ENCODE results near the gene NOD1. TPM values are rescaled to one million over a fixed set of nuclear protein-coding genes. Genes with fewer than 3 reads are reported as not detected.

Gene NOD1
- total and polyA plus RNA-seq, 2 of the 13 experiments (the other 11 are each of a cell fraction or from before 2014, with no cell fraction given): 1.7 to 2.9 TPM

- peak; percentile 57; the same call in 1 of the 2 replicates for TF ChIP-seq ZNF510 (CRISPR knock-in tag; IDR thresholded peaks at IDR 0.05; ENCODE audit: low read depth)
- no peak for TF ChIP-seq DR1 (CRISPR knock-in tag; IDR thresholded peaks at IDR 0.05)
- TF ChIP-seq, protein P1, sequence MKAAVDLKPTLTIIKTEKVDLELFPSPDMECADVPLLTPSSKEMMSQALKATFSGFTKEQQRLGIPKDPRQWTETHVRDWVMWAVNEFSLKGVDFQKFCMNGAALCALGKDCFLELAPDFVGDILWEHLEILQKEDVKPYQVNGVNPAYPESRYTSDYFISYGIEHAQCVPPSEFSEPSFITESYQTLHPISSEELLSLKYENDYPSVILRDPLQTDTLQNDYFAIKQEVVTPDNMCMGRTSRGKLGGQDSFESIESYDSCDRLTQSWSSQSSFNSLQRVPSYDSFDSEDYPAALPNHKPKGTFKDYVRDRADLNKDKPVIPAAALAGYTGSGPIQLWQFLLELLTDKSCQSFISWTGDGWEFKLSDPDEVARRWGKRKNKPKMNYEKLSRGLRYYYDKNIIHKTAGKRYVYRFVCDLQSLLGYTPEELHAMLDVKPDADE (CRISPR knock-in tag; IDR thresholded peaks at IDR 0.05): no peak
- no peak for TF ChIP-seq ZNF224 (CRISPR knock-in tag; IDR thresholded peaks at IDR 0.05)
- TF ChIP-seq, protein P2, sequence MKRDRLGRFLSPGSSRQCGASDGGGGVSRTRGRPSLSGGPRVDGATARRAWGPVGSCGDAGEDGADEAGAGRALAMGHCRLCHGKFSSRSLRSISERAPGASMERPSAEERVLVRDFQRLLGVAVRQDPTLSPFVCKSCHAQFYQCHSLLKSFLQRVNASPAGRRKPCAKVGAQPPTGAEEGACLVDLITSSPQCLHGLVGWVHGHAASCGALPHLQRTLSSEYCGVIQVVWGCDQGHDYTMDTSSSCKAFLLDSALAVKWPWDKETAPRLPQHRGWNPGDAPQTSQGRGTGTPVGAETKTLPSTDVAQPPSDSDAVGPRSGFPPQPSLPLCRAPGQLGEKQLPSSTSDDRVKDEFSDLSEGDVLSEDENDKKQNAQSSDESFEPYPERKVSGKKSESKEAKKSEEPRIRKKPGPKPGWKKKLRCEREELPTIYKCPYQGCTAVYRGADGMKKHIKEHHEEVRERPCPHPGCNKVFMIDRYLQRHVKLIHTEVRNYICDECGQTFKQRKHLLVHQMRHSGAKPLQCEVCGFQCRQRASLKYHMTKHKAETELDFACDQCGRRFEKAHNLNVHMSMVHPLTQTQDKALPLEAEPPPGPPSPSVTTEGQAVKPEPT (CRISPR knock-in tag; IDR thresholded peaks at IDR 0.05; ENCODE audit: low read depth): no peak
- no peak; the same call in 1 of the 2 replicates for TF ChIP-seq ARNT2 (CRISPR knock-in tag; IDR thresholded peaks at IDR 0.05; ENCODE audit: low read depth)
- TF ChIP-seq CREM (IDR thresholded peaks at IDR 0.05): no peak; the same call in 1 of the 2 replicates
- no peak for TF ChIP-seq CREM (CRISPR knock-in tag; IDR thresholded peaks at IDR 0.05)
- TF ChIP-seq MTA3 (CRISPR knock-in tag; IDR thresholded peaks at IDR 0.05): no peak
- TF ChIP-seq SALL1 (CRISPR knock-in tag; IDR thresholded peaks at IDR 0.05): peak; percentile 6; the same call in 1 of the 2 replicates
- 0 out of 2 replicates have a peak, but pooled peaks have one; percentile 56 for TF ChIP-seq E2F2 (CRISPR knock-in tag; IDR thresholded peaks at IDR 0.05; ENCODE audit: borderline replicate concordance)
- TF ChIP-seq ZNF136 (CRISPR knock-in tag; IDR thresholded peaks at IDR 0.05; ENCODE audit: low read depth): no peak
- TF ChIP-seq ATF6 (CRISPR knock-in tag; conservative IDR thresholded peaks at IDR 0.05): 0 out of 2 replicates have a peak, but pooled peaks have one; percentile 56
- no peak for TF ChIP-seq EP300 (IDR thresholded peaks at IDR 0.05; ENCODE audit: low read depth in 2 of 2, low read length in 2 of 2)
- TF ChIP-seq EP300 (CRISPR knock-in tag; IDR thresholded peaks at IDR 0.05; ENCODE audit: borderline replicate concordance): 0 out of 2 replicates have a peak, but pooled peaks have one; percentile 1
- TF ChIP-seq SCMH1 (CRISPR knock-in tag; IDR thresholded peaks at IDR 0.05; ENCODE audit: borderline replicate concordance): no peak
- TF ChIP-seq PRDM4 (CRISPR knock-in tag; IDR thresholded peaks at IDR 0.05; ENCODE audit: borderline replicate concordance): no peak
- no peak for TF ChIP-seq SSRP1 (CRISPR knock-in tag; IDR thresholded peaks at IDR 0.05)
- no peak for TF ChIP-seq ZNF674 (CRISPR knock-in tag; IDR thresholded peaks at IDR 0.05; ENCODE audit: low read depth)
Observed at GRCh38 chr7:30505174-30505697, 26.7 kb upstream of the NOD1 start (continued).

All from HepG2 (cell line).